ENCODE data around the gene ADGRB3.
"Not testable (repeated sequence)": the region's sequence is repeated elsewhere in the genome, so short reads cannot be mapped to it uniquely, and the experiment has no call there.

Gene ADGRB3

GRCh38 chr6:69340196-69340595 lies 705.1 kb downstream of the ADGRB3 start:
- DNase-seq (ENCODE audit: low read depth), result no peak

GRCh38 chr6:69343851-69344250 lies 708.8 kb downstream of the ADGRB3 start:
- DNase-seq (ENCODE audit: low read depth), result no peak

GRCh38 chr6:69349771-69350170 lies 714.7 kb downstream of the ADGRB3 start:
- no peak for DNase-seq (ENCODE audit: low read depth)

GRCh38 chr6:69362209-69362608 lies 727.1 kb downstream of the ADGRB3 start:
- no peak for DNase-seq (ENCODE audit: low read depth)

GRCh38 chr6:69366831-69367230 lies 731.7 kb downstream of the ADGRB3 start:
- DNase-seq (ENCODE audit: low read depth), result no peak

GRCh38 chr6:69368613-69369012 lies 733.5 kb downstream of the ADGRB3 start:
- no peak for DNase-seq (ENCODE audit: low read depth)

- DNase-seq (ENCODE audit: low read depth), result no peak
These were observed 735.7 kb downstream of the ADGRB3 start for GRCh38 chr6:69370763-69371162.

GRCh38 chr6:69378326-69378725 lies 743.2 kb downstream of the ADGRB3 start:
- no peak for DNase-seq (ENCODE audit: low read depth)

- no peak for DNase-seq (ENCODE audit: low read depth)
These were observed 744.4 kb downstream of the ADGRB3 start for GRCh38 chr6:69379518-69379917.

GRCh38 chr6:69383627-69384026 lies 748.5 kb downstream of the ADGRB3 start:
- no peak for DNase-seq (ENCODE audit: low read depth)

- DNase-seq (ENCODE audit: low read depth), result no peak
These were observed 751.3 kb downstream of the ADGRB3 start for GRCh38 chr6:69386426-69386825.

- no peak for DNase-seq (ENCODE audit: low read depth)
These were observed 755.0 kb downstream of the ADGRB3 start for GRCh38 chr6:69390125-69390524.

GRCh38 chr6:69391106-69391505 lies 756.0 kb downstream of the ADGRB3 start:
- no peak for DNase-seq (ENCODE audit: low read depth)

GRCh38 chr6:69392745-69393144 lies 757.7 kb downstream of the ADGRB3 start:
- DNase-seq (ENCODE audit: low read depth), result no peak

- no peak for DNase-seq (ENCODE audit: low read depth)
These were observed 763.2 kb downstream of the ADGRB3 start for GRCh38 chr6:69398311-69398710.

- DNase-seq (ENCODE audit: low read depth), result no peak
These were observed 763.6 kb downstream of the ADGRB3 start for GRCh38 chr6:69398729-69399128.

- no peak for DNase-seq (ENCODE audit: low read depth)
These were observed 773.8 kb downstream of the ADGRB3 start for GRCh38 chr6:69408886-69409285.

GRCh38 chr6:69416776-69417175 lies 781.7 kb downstream of the ADGRB3 start:
- DNase-seq (ENCODE audit: low read depth), result no peak

GRCh38 chr6:69421269-69421668 lies 786.2 kb downstream of the ADGRB3 start:
- no peak for DNase-seq (ENCODE audit: low read depth)

GRCh38 chr6:69422020-69422419 lies 786.9 kb downstream of the ADGRB3 start:
- DNase-seq (ENCODE audit: low read depth), result no peak

- no peak for DNase-seq (ENCODE audit: low read depth)
These were observed 787.4 kb downstream of the ADGRB3 start for GRCh38 chr6:69422475-69422874.

GRCh38 chr6:69423785-69424184 lies 788.7 kb downstream of the ADGRB3 start:
- no peak for DNase-seq (ENCODE audit: low read depth)

GRCh38 chr6:69424581-69424980 lies 789.5 kb downstream of the ADGRB3 start:
- no peak for DNase-seq (ENCODE audit: low read depth)

- DNase-seq (ENCODE audit: low read depth), result no peak
These were observed 792.8 kb downstream of the ADGRB3 start for GRCh38 chr6:69427882-69428281.

GRCh38 chr6:69432168-69432567 lies 797.1 kb downstream of the ADGRB3 start:
- not testable (repeated sequence) for DNase-seq (ENCODE audit: low read depth)
